ENCODE data around the gene FOXL2. TPM values are rescaled to one million over a fixed set of nuclear protein-coding genes. Genes with fewer than 3 reads are reported as not detected.

Gene FOXL2
- total and polyA plus RNA-seq, 9 of the 15 experiments (the other 6 are each of a cell fraction or from before 2014, with no cell fraction given): 0.27 to 22.1 (median 3.2) TPM

DNA sequence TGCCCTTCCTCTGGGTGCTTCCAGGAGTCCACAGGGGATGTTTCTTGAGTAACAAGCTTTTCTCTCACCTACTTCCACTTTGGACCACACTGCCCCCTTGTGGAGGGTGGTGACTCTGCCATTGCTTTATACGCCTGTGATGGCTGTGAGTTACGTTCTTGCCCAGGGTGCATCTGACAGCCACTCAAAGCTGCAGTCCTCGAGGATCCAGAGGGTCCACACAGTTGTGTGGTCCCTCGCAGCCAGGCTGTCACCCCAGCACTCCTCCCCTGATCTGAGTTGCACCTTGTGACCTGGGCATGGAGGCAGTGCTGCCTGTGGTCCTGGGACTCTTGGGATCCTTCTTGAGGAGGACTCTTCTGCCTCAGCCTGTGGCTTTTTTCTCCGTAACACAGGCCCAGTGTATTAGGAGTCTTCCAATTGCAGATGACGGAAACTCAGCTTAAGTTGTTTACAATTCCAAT, 23.4 kb downstream of the FOXL2 start (continued):
- TF ChIP-seq, protein P1, sequence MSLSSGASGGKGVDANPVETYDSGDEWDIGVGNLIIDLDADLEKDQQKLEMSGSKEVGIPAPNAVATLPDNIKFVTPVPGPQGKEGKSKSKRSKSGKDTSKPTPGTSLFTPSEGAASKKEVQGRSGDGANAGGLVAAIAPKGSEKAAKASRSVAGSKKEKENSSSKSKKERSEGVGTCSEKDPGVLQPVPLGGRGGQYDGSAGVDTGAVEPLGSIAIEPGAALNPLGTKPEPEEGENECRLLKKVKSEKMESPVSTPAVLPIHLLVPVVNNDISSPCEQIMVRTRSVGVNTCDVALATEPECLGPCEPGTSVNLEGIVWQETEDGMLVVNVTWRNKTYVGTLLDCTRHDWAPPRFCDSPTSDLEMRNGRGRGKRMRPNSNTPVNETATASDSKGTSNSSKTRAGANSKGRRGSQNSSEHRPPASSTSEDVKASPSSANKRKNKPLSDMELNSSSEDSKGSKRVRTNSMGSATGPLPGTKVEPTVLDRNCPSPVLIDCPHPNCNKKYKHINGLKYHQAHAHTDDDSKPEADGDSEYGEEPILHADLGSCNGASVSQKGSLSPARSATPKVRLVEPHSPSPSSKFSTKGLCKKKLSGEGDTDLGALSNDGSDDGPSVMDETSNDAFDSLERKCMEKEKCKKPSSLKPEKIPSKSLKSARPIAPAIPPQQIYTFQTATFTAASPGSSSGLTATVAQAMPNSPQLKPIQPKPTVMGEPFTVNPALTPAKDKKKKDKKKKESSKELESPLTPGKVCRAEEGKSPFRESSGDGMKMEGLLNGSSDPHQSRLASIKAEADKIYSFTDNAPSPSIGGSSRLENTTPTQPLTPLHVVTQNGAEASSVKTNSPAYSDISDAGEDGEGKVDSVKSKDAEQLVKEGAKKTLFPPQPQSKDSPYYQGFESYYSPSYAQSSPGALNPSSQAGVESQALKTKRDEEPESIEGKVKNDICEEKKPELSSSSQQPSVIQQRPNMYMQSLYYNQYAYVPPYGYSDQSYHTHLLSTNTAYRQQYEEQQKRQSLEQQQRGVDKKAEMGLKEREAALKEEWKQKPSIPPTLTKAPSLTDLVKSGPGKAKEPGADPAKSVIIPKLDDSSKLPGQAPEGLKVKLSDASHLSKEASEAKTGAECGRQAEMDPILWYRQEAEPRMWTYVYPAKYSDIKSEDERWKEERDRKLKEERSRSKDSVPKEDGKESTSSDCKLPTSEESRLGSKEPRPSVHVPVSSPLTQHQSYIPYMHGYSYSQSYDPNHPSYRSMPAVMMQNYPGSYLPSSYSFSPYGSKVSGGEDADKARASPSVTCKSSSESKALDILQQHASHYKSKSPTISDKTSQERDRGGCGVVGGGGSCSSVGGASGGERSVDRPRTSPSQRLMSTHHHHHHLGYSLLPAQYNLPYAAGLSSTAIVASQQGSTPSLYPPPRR (CRISPR knock-in tag; IDR thresholded peaks at IDR 0.05; ENCODE audit: borderline replicate concordance): no peak
- no peak for TF ChIP-seq ZNF785 (CRISPR knock-in tag; IDR thresholded peaks at IDR 0.05)
- TF ChIP-seq JUND (IDR thresholded peaks at IDR 0.05; ENCODE audit: borderline replicate concordance, low read depth, low read length): peak; percentile 56; the same call in 1 of the 2 replicates
- no peak; the same call in 2 of the 3 replicates for TF ChIP-seq JUND (tag; IDR thresholded peaks at IDR 0.05; ENCODE audit: borderline replicate concordance, low read depth, low read length)
- TF ChIP-seq XRCC5 (IDR thresholded peaks at IDR 0.05; ENCODE audit: low read depth, low read length): peak; percentile 92
- TF ChIP-seq SMARCE1 (IDR thresholded peaks at IDR 0.05): no peak
- TF ChIP-seq, protein P2, sequence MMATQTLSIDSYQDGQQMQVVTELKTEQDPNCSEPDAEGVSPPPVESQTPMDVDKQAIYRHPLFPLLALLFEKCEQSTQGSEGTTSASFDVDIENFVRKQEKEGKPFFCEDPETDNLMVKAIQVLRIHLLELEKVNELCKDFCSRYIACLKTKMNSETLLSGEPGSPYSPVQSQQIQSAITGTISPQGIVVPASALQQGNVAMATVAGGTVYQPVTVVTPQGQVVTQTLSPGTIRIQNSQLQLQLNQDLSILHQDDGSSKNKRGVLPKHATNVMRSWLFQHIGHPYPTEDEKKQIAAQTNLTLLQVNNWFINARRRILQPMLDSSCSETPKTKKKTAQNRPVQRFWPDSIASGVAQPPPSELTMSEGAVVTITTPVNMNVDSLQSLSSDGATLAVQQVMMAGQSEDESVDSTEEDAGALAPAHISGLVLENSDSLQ (IDR thresholded peaks at IDR 0.05): peak; percentile 69; the same call in 1 of the 2 replicates
- TF ChIP-seq, protein P3, sequence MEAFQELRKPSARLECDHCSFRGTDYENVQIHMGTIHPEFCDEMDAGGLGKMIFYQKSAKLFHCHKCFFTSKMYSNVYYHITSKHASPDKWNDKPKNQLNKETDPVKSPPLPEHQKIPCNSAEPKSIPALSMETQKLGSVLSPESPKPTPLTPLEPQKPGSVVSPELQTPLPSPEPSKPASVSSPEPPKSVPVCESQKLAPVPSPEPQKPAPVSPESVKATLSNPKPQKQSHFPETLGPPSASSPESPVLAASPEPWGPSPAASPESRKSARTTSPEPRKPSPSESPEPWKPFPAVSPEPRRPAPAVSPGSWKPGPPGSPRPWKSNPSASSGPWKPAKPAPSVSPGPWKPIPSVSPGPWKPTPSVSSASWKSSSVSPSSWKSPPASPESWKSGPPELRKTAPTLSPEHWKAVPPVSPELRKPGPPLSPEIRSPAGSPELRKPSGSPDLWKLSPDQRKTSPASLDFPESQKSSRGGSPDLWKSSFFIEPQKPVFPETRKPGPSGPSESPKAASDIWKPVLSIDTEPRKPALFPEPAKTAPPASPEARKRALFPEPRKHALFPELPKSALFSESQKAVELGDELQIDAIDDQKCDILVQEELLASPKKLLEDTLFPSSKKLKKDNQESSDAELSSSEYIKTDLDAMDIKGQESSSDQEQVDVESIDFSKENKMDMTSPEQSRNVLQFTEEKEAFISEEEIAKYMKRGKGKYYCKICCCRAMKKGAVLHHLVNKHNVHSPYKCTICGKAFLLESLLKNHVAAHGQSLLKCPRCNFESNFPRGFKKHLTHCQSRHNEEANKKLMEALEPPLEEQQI (IDR thresholded peaks at IDR 0.05): no peak
- no peak for TF ChIP-seq ZNF311 (CRISPR knock-in tag; IDR thresholded peaks at IDR 0.05)
- TF ChIP-seq, protein P4, sequence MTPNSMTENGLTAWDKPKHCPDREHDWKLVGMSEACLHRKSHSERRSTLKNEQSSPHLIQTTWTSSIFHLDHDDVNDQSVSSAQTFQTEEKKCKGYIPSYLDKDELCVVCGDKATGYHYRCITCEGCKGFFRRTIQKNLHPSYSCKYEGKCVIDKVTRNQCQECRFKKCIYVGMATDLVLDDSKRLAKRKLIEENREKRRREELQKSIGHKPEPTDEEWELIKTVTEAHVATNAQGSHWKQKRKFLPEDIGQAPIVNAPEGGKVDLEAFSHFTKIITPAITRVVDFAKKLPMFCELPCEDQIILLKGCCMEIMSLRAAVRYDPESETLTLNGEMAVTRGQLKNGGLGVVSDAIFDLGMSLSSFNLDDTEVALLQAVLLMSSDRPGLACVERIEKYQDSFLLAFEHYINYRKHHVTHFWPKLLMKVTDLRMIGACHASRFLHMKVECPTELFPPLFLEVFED (CRISPR knock-in tag; conservative IDR thresholded peaks at IDR 0.05): no peak
- no peak for TF ChIP-seq ZNF143 (CRISPR knock-in tag; IDR thresholded peaks at IDR 0.05)
- no peak for TF ChIP-seq ZNF551 (CRISPR knock-in tag; IDR thresholded peaks at IDR 0.05)
- peak; percentile 42; the same call in 1 of the 2 replicates for TF ChIP-seq L3MBTL2 (IDR thresholded peaks at IDR 0.05)
- TF ChIP-seq ZSCAN29 (IDR thresholded peaks at IDR 0.05): no peak
- TF ChIP-seq FOXA3 (CRISPR knock-in tag; conservative IDR thresholded peaks at IDR 0.05 in 1 of 2, IDR thresholded peaks at IDR 0.05 in 1 of 2): no peak
- TF ChIP-seq, protein P5, sequence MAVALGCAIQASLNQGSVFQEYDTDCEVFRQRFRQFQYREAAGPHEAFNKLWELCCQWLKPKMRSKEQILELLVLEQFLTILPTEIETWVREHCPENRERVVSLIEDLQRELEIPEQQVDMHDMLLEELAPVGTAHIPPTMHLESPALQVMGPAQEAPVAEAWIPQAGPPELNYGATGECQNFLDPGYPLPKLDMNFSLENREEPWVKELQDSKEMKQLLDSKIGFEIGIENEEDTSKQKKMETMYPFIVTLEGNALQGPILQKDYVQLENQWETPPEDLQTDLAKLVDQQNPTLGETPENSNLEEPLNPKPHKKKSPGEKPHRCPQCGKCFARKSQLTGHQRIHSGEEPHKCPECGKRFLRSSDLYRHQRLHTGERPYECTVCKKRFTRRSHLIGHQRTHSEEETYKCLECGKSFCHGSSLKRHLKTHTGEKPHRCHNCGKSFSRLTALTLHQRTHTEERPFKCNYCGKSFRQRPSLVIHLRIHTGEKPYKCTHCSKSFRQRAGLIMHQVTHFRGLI (CRISPR knock-in tag; IDR thresholded peaks at IDR 0.05): no peak
- TF ChIP-seq C11orf30 (IDR thresholded peaks at IDR 0.05; ENCODE audit: low read depth): no peak
- peak; percentile 59; the same call in 1 of the 2 replicates for TF ChIP-seq CTBP1 (IDR thresholded peaks at IDR 0.05; ENCODE audit: borderline replicate concordance)
